ENCODE results near the gene POLD3.

GRCh38 chr11:74646954-74647353 lies 54.6 kb downstream of the POLD3 start:
- TF ChIP-seq, protein P1, sequence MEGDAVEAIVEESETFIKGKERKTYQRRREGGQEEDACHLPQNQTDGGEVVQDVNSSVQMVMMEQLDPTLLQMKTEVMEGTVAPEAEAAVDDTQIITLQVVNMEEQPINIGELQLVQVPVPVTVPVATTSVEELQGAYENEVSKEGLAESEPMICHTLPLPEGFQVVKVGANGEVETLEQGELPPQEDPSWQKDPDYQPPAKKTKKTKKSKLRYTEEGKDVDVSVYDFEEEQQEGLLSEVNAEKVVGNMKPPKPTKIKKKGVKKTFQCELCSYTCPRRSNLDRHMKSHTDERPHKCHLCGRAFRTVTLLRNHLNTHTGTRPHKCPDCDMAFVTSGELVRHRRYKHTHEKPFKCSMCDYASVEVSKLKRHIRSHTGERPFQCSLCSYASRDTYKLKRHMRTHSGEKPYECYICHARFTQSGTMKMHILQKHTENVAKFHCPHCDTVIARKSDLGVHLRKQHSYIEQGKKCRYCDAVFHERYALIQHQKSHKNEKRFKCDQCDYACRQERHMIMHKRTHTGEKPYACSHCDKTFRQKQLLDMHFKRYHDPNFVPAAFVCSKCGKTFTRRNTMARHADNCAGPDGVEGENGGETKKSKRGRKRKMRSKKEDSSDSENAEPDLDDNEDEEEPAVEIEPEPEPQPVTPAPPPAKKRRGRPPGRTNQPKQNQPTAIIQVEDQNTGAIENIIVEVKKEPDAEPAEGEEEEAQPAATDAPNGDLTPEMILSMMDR (IDR thresholded peaks at IDR 0.05), result no peak
- no peak for TF ChIP-seq POLR2A (IDR thresholded peaks at IDR 0.05)
